ENCODE results near the gene PCARE. TPM values are rescaled to one million over a fixed set of nuclear protein-coding genes. Genes with fewer than 3 reads are reported as not detected.

PCARE gene
- total and polyA plus RNA-seq, 2 experiments from 2014 or later: not detected

GRCh38 chr2:29040552-29040951 lies 33.8 kb downstream of the PCARE start (continued):
- TF ChIP-seq ZNF462 (CRISPR knock-in tag; IDR thresholded peaks at IDR 0.05) (no peak), STAT1 (IDR thresholded peaks at IDR 0.05; ENCODE audit: unreplicated experiment) (no peak)

GRCh38 chr2:29039718-29040480 lies 34.4 kb downstream of the PCARE start:
- no peak overlapping the region for H3K27ac ChIP-seq (ENCODE audit: low read depth)
- 0 out of 2 replicates have a peak, but pooled peaks cover 4% of the 10 kb centered on the region for H3K9me2 ChIP-seq (ENCODE audit: insufficient read depth)
- H3K36me3 ChIP-seq (ENCODE audit: insufficient read depth): no peaks in the 10 kb centered on the region
- Mint-ChIP-seq H3K27me3 (ENCODE audit: insufficient read depth, low read depth, poor library complexity) (peaks cover 9% of the 10 kb centered on the region), H3K4me1 (peaks cover 18% of the 10 kb centered on the region; the same call in 2 of the 3 replicates), H3K27ac (no peak overlapping the region), H3K36me3 (ENCODE audit: low read depth) (peaks cover 4% of the 10 kb centered on the region; the same call in 1 of the 3 replicates), H3K9me3 (no peaks in the 10 kb centered on the region), H3K4me3 (no peak overlapping the region)
- no peaks in the 10 kb centered on the region for H3K79me2 ChIP-seq (replicated peaks; ENCODE audit: insufficient read depth)
- DNase-seq (ENCODE audit: low spot score): no peak
- H3K4me2 ChIP-seq: no peak overlapping the region
- H3K4me1 ChIP-seq (ENCODE audit: insufficient read depth): peaks cover 7% of the 10 kb centered on the region; the same call in 1 of the 2 replicates
- H2AFZ ChIP-seq: no peak overlapping the region
- H4K20me1 ChIP-seq (replicated peaks; ENCODE audit: insufficient read depth): no peaks in the 10 kb centered on the region
- ATAC-seq: no peak
- H3K4me3 ChIP-seq: no peak overlapping the region
- H3F3A ChIP-seq (replicated peaks; ENCODE audit: low read depth): no peaks in the 10 kb centered on the region
- no peaks in the 10 kb centered on the region for H3K27me3 ChIP-seq (ENCODE audit: insufficient read depth)
- TF ChIP-seq NANOG (IDR thresholded peaks at IDR 0.05; ENCODE audit: borderline replicate concordance): no peak
- no peak for TF ChIP-seq JUNB (IDR thresholded peaks at IDR 0.05; ENCODE audit: unreplicated experiment)
- no peak for TF ChIP-seq REST (IDR thresholded peaks at IDR 0.05; ENCODE audit: unreplicated experiment)
- no peak for TF ChIP-seq ETS1 (IDR thresholded peaks at IDR 0.05)
